ENCODE results near the gene IGSF8. TPM values are rescaled to one million over a fixed set of nuclear protein-coding genes. Genes with fewer than 3 reads are reported as not detected.

The IGSF8 gene
- total RNA-seq, 1 donor from 2014 or later, result 42.8 TPM

DNA sequence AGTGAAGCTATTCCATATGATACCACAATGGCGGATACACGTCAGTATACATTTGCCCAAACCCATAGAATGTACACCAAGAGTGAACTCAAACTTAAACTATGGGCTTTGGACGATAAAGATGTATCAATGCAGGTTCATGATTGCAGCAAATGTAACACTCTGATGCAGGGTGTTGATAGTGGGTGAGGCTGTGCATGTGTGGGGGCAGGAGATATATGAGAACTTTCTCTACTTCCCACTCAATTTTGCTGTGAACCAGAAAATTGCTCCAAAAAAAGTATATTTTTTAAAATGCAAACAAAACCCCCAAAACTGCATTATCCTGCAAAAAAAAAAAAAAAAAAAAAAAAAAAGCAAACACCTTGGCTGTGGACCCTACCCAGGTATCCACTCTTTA is 20.5 kb upstream of the IGSF8 start:
- H3K79me2 ChIP-seq (ENCODE audit: insufficient read depth, low read length), result no peaks in the 10 kb centered on the region
- DNase-seq (ENCODE audit: low read depth), result no peak
- H3K36me3 ChIP-seq (ENCODE audit: insufficient read depth, low read length), result no peaks in the 10 kb centered on the region
- H4K20me1 ChIP-seq (ENCODE audit: insufficient read depth, low read length), result no peaks in the 10 kb centered on the region
- H3K9me3 ChIP-seq (ENCODE audit: insufficient read depth, low read depth, low read length), result no peaks in the 10 kb centered on the region
- no peak for TF ChIP-seq EZH2 (IDR thresholded peaks at IDR 0.05; ENCODE audit: insufficient read depth, low read length)
- TF ChIP-seq, protein P1, sequence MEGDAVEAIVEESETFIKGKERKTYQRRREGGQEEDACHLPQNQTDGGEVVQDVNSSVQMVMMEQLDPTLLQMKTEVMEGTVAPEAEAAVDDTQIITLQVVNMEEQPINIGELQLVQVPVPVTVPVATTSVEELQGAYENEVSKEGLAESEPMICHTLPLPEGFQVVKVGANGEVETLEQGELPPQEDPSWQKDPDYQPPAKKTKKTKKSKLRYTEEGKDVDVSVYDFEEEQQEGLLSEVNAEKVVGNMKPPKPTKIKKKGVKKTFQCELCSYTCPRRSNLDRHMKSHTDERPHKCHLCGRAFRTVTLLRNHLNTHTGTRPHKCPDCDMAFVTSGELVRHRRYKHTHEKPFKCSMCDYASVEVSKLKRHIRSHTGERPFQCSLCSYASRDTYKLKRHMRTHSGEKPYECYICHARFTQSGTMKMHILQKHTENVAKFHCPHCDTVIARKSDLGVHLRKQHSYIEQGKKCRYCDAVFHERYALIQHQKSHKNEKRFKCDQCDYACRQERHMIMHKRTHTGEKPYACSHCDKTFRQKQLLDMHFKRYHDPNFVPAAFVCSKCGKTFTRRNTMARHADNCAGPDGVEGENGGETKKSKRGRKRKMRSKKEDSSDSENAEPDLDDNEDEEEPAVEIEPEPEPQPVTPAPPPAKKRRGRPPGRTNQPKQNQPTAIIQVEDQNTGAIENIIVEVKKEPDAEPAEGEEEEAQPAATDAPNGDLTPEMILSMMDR (IDR thresholded peaks at IDR 0.05; ENCODE audit: insufficient read depth, low read depth, low read length), result no peak
- Mint-ChIP-seq H3K27ac (ENCODE audit: unreplicated experiment) (no peak overlapping the region), H3K4me1 (ENCODE audit: low read depth, unreplicated experiment) (peaks cover 40% of the 10 kb centered on the region), H3K36me3 (ENCODE audit: low read depth, unreplicated experiment) (no peaks in the 10 kb centered on the region), H3K9me3 (ENCODE audit: unreplicated experiment) (no peaks in the 10 kb centered on the region), H3K4me3 (ENCODE audit: unreplicated experiment) (no peak overlapping the region), H3K27me3 (ENCODE audit: low read depth, unreplicated experiment) (peaks cover 19% of the 10 kb centered on the region)
- no peak overlapping the region for H2AFZ ChIP-seq (ENCODE audit: low read depth, low read length)
- H3K27ac ChIP-seq (ENCODE audit: low read depth, low read length), result no peak overlapping the region
- H3K27me3 ChIP-seq (ENCODE audit: insufficient read depth, low read length), result peaks cover 20% of the 10 kb centered on the region
- H3K4me1 ChIP-seq (ENCODE audit: insufficient read depth, low read length), result peaks cover 2% of the 10 kb centered on the region
- FAIRE-seq, result no peak
- no peak overlapping the region for H3K4me2 ChIP-seq (ENCODE audit: low read length)
- no peak overlapping the region for H3K4me3 ChIP-seq (ENCODE audit: insufficient read depth, low read depth, low read length)
- no peak overlapping the region for H3K9ac ChIP-seq (ENCODE audit: low read length)

DNA sequence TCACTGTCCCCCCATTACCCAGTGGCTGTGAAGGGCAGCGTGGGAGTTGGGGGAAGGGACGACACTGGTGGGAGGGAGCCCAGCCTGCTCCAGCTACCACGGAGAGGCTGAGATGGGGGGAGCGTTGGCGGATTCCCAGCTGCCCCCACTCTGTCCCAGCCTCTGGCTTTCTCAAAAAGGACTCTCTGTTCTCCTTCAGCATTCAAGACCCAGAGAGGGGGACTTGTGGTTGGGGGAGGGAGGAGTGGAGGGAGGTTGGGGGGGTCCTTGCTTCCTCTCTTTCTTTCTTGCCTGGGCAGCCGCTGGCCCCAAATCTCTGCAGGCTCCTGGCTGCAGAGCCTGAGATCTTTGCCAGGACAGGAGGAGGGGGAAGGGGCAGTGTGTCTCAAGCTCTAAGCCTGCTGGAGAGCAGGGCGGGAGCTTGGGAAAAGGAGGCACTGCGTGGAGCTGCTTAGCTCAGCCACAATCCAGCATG is 19.3 kb upstream of the IGSF8 start:
- Mint-ChIP-seq H3K4me1 (ENCODE audit: low read depth, unreplicated experiment) (peaks cover 39% of the 10 kb centered on the region), H3K27me3 (ENCODE audit: low read depth, unreplicated experiment) (peaks cover 22% of the 10 kb centered on the region), H3K9me3 (ENCODE audit: unreplicated experiment) (peaks cover 2% of the 10 kb centered on the region), H3K4me3 (ENCODE audit: unreplicated experiment) (no peak overlapping the region), H3K36me3 (ENCODE audit: low read depth, unreplicated experiment) (no peaks in the 10 kb centered on the region), H3K27ac (ENCODE audit: unreplicated experiment) (peak overlapping the region; percentile 12)
- TF ChIP-seq EZH2 (IDR thresholded peaks at IDR 0.05; ENCODE audit: insufficient read depth, low read length), result no peak
- TF ChIP-seq, protein P1 (IDR thresholded peaks at IDR 0.05; ENCODE audit: insufficient read depth, low read depth, low read length), result no peak
- H3K36me3 ChIP-seq (ENCODE audit: insufficient read depth, low read length), result no peaks in the 10 kb centered on the region
- no peak overlapping the region for H3K4me2 ChIP-seq (ENCODE audit: low read length)
- H3K9me3 ChIP-seq (ENCODE audit: insufficient read depth, low read depth, low read length), result no peaks in the 10 kb centered on the region
- H3K79me2 ChIP-seq (ENCODE audit: insufficient read depth, low read length), result no peaks in the 10 kb centered on the region
- FAIRE-seq (no peak), DNase-seq (ENCODE audit: low read depth) (no peak)
- no peak overlapping the region for H3K27ac ChIP-seq (ENCODE audit: low read depth, low read length)
- no peak overlapping the region for H3K9ac ChIP-seq (ENCODE audit: low read length)
- peaks cover 20% of the 10 kb centered on the region for H3K27me3 ChIP-seq (ENCODE audit: insufficient read depth, low read length)
- H3K4me3 ChIP-seq (ENCODE audit: insufficient read depth, low read depth, low read length), result no peak overlapping the region
- H2AFZ ChIP-seq (ENCODE audit: low read depth, low read length), result no peak overlapping the region
- H4K20me1 ChIP-seq (ENCODE audit: insufficient read depth, low read length), result no peaks in the 10 kb centered on the region
- H3K4me1 ChIP-seq (ENCODE audit: insufficient read depth, low read length), result peaks cover 2% of the 10 kb centered on the region

DNA sequence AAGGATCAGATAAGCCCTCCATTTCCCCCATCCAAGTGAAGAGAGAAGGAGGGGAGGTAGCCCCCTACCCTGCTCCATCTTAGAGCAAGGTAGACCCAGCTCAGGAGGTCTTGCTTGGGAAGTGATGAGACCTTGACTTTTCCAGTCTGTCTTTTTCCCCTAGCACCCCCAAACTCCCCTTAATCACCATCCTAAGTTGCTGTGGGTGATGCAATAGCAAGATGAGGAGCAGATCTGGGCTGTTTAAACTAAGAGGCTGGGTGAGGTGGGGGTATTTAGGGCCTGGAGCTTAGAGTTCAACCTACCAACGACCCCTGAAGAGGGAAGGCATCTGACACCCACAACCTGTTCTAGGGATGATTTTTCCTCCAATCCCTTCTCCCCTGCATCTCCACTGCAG is 18.9 kb upstream of the IGSF8 start:
- H3K27me3 Mint-ChIP-seq (ENCODE audit: low read depth, unreplicated experiment), result peaks cover 26% of the 10 kb centered on the region
- no peak overlapping the region for H3K4me2 ChIP-seq (ENCODE audit: low read length)

More for the DNA sequence above, 18.9 kb upstream of the IGSF8 start:
- Histone ChIP-seq H3K27me3 (ENCODE audit: insufficient read depth, low read length) (peaks cover 24% of the 10 kb centered on the region), H3K36me3 (ENCODE audit: insufficient read depth, low read length) (no peaks in the 10 kb centered on the region), H3K27ac (ENCODE audit: low read depth, low read length) (no peak overlapping the region), H3K9me3 (ENCODE audit: insufficient read depth, low read depth, low read length) (no peaks in the 10 kb centered on the region), H3K4me1 (ENCODE audit: insufficient read depth, low read length) (peaks cover 2% of the 10 kb centered on the region), H2AFZ (ENCODE audit: low read depth, low read length) (no peak overlapping the region), H3K79me2 (ENCODE audit: insufficient read depth, low read length) (no peaks in the 10 kb centered on the region), H4K20me1 (ENCODE audit: insufficient read depth, low read length) (no peaks in the 10 kb centered on the region), H3K9ac (ENCODE audit: low read length) (no peak overlapping the region), H3K4me3 (ENCODE audit: insufficient read depth, low read depth, low read length) (no peak overlapping the region)
- peak overlapping the region; percentile 12 for H3K27ac Mint-ChIP-seq (ENCODE audit: unreplicated experiment)
- peaks cover 43% of the 10 kb centered on the region for H3K4me1 Mint-ChIP-seq (ENCODE audit: low read depth, unreplicated experiment)
- TF ChIP-seq, protein P1 (IDR thresholded peaks at IDR 0.05; ENCODE audit: insufficient read depth, low read depth, low read length), result no peak
- no peak for TF ChIP-seq EZH2 (IDR thresholded peaks at IDR 0.05; ENCODE audit: insufficient read depth, low read length)
- no peaks in the 10 kb centered on the region for H3K36me3 Mint-ChIP-seq (ENCODE audit: low read depth, unreplicated experiment)
- H3K4me3 Mint-ChIP-seq (ENCODE audit: unreplicated experiment), result peak overlapping the region; percentile 51
- DNase-seq (ENCODE audit: low read depth), result no peak
- H3K9me3 Mint-ChIP-seq (ENCODE audit: unreplicated experiment), result peaks cover 2% of the 10 kb centered on the region
- FAIRE-seq, result no peak
